Gastroesophageal sphincter (tissue), 4 donors: ENCODE measurements around the gene CDKAL1. TPM values are rescaled to one million over a fixed set of nuclear protein-coding genes. Genes with fewer than 3 reads are reported as not detected.

ENCODE experiments used
- ATAC-seq: fragments of 150-250 bp; one replicate; pipeline ENCODE4 v1.9.1; 2016; ENCODE audit warnings: mild to moderate bottlenecking, moderate library complexity
- H3K27ac ChIP-seq, 4 donors: fragments of 200-600 bp; sonication (generic) in 3 of 4; 1 replicate in 3 of 4; 2 replicates in 1 of 4; pipeline ENCODE4 v1.5.1; 2016 to 2019
- H3K27me3 ChIP-seq: fragments of 200-600 bp; sonication (generic); one replicate; pipeline ENCODE4 v1.5.1; 2019
- H3K36me3 ChIP-seq, 2 donors: fragments of 200-600 bp; sonication (generic); one replicate each; pipeline ENCODE4 v1.5.1; 2019; ENCODE audit warnings: control low read depth in 1 of 2
- H3K4me1 ChIP-seq, 3 donors: fragments of 200-600 bp; sonication (generic); 1 replicate in 2 of 3; 2 replicates in 1 of 3; pipeline ENCODE4 v1.5.1; 2016 to 2019; ENCODE audit warnings: control low read depth in 2 of 3
- H3K4me3 ChIP-seq, 2 donors: fragments of 200-600 bp; sonication (generic); one replicate each; pipeline ENCODE4 v1.5.1; 2019; ENCODE audit warnings: mild to moderate bottlenecking in 1 of 2, moderate library complexity in 1 of 2
- H3K9me3 ChIP-seq, 3 donors: fragments of 200-600 bp; sonication (generic); one replicate each; pipeline ENCODE4 v1.5.1; 2017 to 2019; ENCODE audit warnings: control low read depth in 2 of 3
- CTCF ChIP-seq, 4 experiments: fragments of 200-600 bp in 2 of 4; fragments of 450-650 bp in 2 of 4; sonication (generic) in 1 of 4; IDR thresholded peaks; one replicate each; pipeline ENCODE4 v1.5.1; 2017 to 2019; ENCODE audit warnings: antibody characterized with exemption in 4 of 4, mild to moderate bottlenecking in 2 of 4, moderate library complexity in 2 of 4
- EP300 ChIP-seq: sonication (generic); formaldehyde crosslinking; IDR thresholded peaks from one replicate; pipeline ENCODE4 v1.6.1; 2017; ENCODE audit warnings: antibody characterized with exemption, mild to moderate bottlenecking
- POLR2A ChIP-seq, 2 donors: fragments of 450-650 bp; IDR thresholded peaks; one replicate each; pipeline ENCODE4 v1.6.1; 2017; ENCODE audit warnings: antibody characterized with exemption in 2 of 2, mild to moderate bottlenecking in 2 of 2, moderate library complexity in 1 of 2
- POLR2AphosphoS5 ChIP-seq: sonication (generic); formaldehyde crosslinking; IDR thresholded peaks from one replicate; pipeline ENCODE4 v1.6.1; 2017; ENCODE audit warnings: antibody characterized with exemption
- WGBS, 2 donors: methylation state at CpG; one replicate each; pipeline ENCODE4 v1.1.5; 2018; ENCODE audit warnings: low coverage in 1 of 2; 5-methylcytosine and 5-hydroxymethylcytosine counted together
- total RNA-seq, 4 donors: library from RNA; depleted of rRNA; stranded (reverse); fragments of >200 nt; gene quantifications; one replicate each; pipeline ENCODE4 v1.1.0, GENCODE V29; 2016

Gene CDKAL1
- total RNA-seq, 4 donors from 2014 or later: 10.9 to 17.9 (median 15.0) TPM

DNA sequence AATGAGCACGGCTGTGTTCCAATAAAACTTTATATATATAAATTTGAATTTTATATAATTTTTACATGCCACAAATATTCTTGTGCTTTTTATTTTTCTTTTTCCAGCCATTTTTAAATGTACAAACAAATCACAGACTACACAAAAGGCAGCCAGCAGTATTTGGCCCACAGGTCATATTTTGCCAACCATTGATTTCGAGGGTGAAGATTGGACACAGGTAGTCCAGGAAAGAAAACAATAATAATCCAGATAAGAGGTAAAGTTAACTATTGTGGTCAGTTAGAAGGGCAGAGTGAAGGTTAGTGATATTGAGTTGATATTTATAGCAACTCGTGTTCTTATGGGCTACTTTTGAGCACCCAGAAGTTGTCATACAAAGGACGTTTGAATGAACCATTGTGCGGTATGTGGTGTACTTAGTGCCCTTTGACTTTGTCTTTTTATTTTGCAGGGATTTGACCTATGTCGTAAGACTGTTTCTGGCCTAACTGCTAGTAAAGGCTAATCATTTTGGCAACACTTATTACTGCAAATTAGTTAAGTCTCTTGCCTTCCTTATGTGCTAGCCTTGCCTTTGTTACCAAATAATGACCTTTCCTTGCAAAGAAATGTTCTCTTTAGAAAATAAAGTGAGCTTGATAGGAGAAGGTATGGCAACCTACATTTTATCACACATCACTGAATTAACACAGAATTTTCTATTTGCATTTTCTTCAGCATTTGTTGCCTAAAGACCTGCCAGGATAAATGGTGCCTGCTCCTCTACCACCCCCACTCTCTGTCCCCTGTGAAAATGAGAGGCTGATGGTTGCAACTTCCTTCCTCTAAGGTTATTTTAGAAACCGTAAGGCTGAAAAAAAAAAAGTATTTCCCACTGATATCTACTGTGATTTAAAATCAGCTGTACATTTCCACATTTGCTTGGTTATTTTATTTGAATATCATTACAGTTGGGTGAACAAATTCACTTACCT, 565.4 kb downstream of the CDKAL1 start:
- Histone ChIP-seq H3K4me1 (peaks cover 0 to 7% (median 0%) of the 10 kb centered on the region in 3 donors), H3K9me3 (no peaks in the 10 kb centered on the region), H3K27ac (no peak overlapping the region), H3K27me3 (no peaks in the 10 kb centered on the region), H3K36me3 (no peaks in the 10 kb centered on the region), H3K4me3 (no peak overlapping the region)
- no peak for TF ChIP-seq POLR2A (IDR thresholded peaks at IDR 0.05)
- 74 to 93% methylated on average over 3 to 7 of the region's 7 CpGs for WGBS, 2 donors
- ATAC-seq: no peak

GRCh38 chr6:21100991-21101390, 566.7 kb downstream of the CDKAL1 start:
- no peak for ATAC-seq
- Histone ChIP-seq H3K27me3 (no peaks in the 10 kb centered on the region), H3K9me3 (no peaks in the 10 kb centered on the region), H3K4me3 (no peak overlapping the region), H3K27ac (no peak overlapping the region), H3K36me3 (no peaks in the 10 kb centered on the region), H3K4me1 (peaks cover 0 to 7% (median 0%) of the 10 kb centered on the region in 3 donors)
- TF ChIP-seq EP300 (no peak), POLR2AphosphoS5 (no peak), CTCF (IDR thresholded peaks at IDR 0.05) (no peak), POLR2A (IDR thresholded peaks at IDR 0.05) (no peak)
- 90 to 100% methylated on average over 2 to 4 of the region's 4 CpGs for WGBS, 2 donors

DNA sequence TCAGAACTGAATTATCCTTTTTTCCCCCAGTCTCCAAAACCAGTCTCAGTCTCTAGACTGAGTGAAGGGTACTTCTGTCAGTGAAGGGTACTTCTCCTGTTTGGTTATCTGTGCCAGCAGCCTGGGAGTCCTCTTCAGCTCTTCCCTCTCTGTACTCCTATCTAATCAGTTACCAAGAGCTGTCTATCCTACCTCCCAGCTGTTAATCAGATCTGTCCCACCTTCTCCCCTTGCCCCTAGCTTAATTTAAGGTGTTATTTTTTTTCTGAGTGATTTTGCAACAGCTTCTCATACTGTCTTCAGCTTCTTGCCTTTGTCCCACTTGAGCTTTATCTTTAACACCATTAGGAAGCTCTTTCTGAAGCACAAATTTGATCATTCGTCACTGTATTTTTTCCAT, 567.4 kb downstream of the CDKAL1 start:
- ATAC-seq: no peak
- no peaks in the 10 kb centered on the region for H3K36me3 ChIP-seq
- peaks cover 0 to 7% (median 0%) of the 10 kb centered on the region in 3 donors for H3K4me1 ChIP-seq
- 100% methylated on average over 1 of the region's 1 CpG for WGBS, 2 donors
- TF ChIP-seq POLR2AphosphoS5 (no peak), CTCF (IDR thresholded peaks at IDR 0.05) (no peak), EP300 (no peak), POLR2A (IDR thresholded peaks at IDR 0.05) (no peak)
- no peaks in the 10 kb centered on the region for H3K27me3 ChIP-seq
- no peak overlapping the region for H3K4me3 ChIP-seq
- H3K27ac ChIP-seq: no peak overlapping the region
- no peaks in the 10 kb centered on the region for H3K9me3 ChIP-seq

DNA sequence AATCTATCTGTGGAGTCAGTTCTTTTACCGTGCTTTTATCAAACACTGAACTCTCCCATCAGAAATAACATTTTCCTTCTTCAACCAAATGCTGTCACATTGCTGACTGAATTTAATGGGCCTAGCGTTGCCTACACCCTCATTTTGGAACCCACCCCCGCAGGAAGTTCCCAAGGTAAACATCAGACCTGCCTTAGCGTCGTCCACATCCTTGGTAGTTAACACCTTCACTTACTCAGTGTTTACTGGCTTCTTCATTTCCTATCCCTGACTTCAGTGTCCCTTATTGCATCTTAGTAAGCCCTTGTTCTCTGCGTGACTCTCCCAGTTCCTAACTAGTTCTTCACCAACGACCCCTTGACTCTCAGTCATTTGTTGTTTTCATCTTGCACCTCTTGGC, 567.9 kb downstream of the CDKAL1 start:
- H3K27ac ChIP-seq: no peak overlapping the region
- no peak for ATAC-seq
- H3K36me3 ChIP-seq: no peaks in the 10 kb centered on the region
- H3K9me3 ChIP-seq: no peaks in the 10 kb centered on the region
- TF ChIP-seq EP300: no peak
- TF ChIP-seq POLR2AphosphoS5: no peak
- no peak for TF ChIP-seq POLR2A (IDR thresholded peaks at IDR 0.05)
- TF ChIP-seq CTCF (IDR thresholded peaks at IDR 0.05): no peak
- no peaks in the 10 kb centered on the region for H3K27me3 ChIP-seq
- H3K4me1 ChIP-seq: peaks cover 0 to 7% (median 0%) of the 10 kb centered on the region in 3 donors
- 87 to 93% methylated on average over 3 to 7 of the region's 7 CpGs for WGBS, 2 donors
- H3K4me3 ChIP-seq: no peak overlapping the region

- TF ChIP-seq POLR2A (IDR thresholded peaks at IDR 0.05) (no peak), POLR2AphosphoS5 (no peak), CTCF (IDR thresholded peaks at IDR 0.05) (no peak)
- ATAC-seq: no peak
- H3K4me3 ChIP-seq: no peak overlapping the region
- H3K4me1 ChIP-seq: peaks cover 0 to 7% (median 0%) of the 10 kb centered on the region in 3 donors
- H3K36me3 ChIP-seq: no peaks in the 10 kb centered on the region
- no peaks in the 10 kb centered on the region for H3K27me3 ChIP-seq
- WGBS, 2 donors: 88% methylated on average over 4 to 7 of the region's 7 CpGs
- H3K9me3 ChIP-seq: no peaks in the 10 kb centered on the region
- no peak overlapping the region for H3K27ac ChIP-seq
Measured at GRCh38 chr6:21102624-21103023, 568.4 kb downstream of the CDKAL1 start.
